HG03457 (cell line): ENCODE measurements around the gene ZNF593OS.

Experiments
- ATAC-seq: cut with Tn5 transposase; IDR thresholded peaks from one replicate; pipeline ENCODE4 v1.9.1; 2021; ENCODE audit warnings: moderate number of reproducible peaks; ENCODE audit not compliant: unreplicated experiment

Gene ZNF593OS

DNA sequence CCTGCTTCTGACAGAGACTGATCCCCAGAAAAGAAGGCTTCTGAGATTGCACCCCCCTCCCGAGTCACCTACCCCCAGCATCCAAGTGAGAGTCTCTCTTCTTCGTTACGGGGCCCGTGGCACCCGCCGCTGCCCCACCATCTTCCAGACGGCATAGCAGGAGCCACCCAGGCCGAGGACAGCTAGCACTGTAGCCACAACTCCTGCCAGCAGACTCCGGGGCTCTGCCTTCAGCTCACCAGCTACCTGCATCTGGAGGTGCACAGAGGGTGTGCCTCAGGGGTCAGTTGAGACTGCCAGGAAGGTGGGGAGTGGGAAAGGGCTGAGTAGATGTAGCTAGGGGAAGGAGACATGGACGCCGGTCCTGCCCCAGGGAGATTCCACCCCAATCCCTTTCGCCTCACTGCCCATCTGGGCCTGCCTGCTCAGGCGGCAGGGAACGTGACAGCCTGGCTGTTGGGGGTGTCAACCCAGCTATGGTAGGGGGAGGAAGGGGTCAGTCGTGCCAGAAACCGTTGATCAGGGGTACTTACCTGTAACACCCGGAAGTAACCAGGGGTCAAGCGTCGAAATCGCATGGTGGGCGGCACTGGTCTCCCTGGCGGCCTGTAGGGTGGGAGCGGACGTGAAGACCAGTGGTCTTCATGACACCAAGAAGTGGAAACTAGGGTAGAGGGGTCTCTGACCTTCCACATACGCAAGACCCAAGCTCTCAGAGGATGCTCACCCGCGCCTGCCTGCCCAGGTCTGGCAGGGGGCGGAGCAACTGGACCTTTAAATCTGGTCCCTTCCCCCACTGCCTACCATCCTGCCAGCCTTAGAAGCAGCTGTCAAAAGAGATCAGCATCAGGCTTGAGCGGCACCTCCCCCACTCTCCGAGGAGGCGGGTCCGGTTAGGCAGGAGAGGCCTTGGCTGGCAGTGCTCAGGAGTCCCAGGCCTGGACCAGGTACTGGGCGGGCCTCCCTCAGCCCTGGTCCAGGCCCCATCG lies at the start of gene ZNF593OS:
TSS of gene ZNF593OS (minus strand) at position 749 of the 989 bp plus-strand sequence. CDS start at position 578, 171 bp downstream.
- ATAC-seq = no peak

DNA sequence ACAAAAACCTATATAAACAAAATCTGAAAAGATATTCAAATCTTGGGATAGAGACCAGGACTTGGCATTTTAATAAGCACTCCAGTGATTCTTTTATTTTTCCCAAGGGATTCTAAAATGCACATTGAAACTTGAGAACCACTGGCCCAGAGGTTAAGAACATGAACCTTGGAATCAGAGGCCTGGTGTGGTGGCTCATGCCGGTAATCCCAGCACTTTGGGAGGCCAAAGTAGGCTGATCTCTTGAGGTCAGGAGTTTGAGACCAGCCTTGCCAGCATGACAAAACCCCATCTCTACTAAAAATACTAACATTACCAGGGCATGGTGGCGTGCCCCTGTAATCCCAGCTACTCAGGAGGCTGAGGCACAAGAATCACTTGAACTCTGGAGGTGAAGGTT lies 49.5 kb upstream of the ZNF593OS start:
- no peak for ATAC-seq

DNA sequence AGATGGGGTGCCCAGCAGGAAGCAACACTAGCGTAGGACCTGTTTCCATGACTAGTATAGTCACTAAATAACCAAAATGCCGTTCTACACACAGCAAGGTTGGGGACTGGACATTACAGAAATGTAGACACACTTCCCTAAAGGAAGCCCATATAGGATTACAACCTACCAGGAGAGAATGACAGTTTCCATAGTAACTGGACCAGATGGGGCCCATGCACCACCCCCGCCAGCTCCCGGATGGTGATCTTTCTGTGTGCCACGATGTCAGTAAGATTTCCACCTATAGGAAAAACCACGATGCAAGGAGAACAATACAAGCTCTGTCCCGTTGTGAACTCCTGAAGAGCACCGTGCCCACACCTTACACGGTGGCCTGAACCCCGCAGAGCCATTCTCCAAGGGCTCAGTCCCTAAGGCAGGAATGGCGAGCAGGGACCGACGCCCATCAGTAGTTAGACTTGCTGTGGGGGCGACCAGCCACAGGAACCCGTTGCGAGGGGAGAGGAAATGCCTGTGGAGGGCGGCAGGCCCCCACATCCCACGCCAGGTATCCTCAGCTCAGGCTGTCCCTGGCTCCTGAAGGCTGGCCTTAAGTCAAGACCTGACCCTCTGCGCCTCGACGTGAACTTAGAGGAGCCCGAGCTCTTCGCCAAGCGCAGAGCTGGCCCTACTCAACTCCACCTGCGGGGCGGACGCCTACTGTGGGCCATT lies 48.7 kb upstream of the ZNF593OS start:
- ATAC-seq = no peak

DNA sequence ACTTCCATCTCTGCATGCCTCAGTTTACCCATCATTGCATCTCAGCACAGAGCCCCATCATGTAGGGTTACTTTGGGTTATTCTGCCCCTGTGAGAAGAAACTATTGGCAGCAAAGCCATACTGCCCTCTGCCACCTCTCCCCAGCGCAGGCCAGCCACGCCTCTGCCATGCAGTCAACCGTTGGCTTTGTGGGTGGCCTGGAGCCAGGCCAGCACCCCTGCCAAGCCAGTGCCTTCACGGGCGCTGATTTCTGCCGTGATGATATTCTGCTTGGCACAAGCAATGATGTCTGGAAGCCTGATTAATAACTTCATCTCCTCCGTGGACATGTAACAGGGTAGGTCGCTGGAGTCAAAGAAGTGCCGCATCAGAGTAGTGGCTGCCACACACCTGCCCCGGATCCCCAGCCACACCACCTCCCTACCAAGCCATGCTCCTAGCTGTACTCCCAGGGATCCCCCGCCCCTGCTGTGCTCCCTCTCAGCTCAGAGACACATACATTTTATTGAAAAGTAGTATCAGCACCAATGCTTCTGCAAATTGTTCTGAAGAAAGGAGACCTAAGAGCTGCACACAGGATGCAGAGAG lies 47.4 kb upstream of the ZNF593OS start:
- ATAC-seq = no peak

DNA sequence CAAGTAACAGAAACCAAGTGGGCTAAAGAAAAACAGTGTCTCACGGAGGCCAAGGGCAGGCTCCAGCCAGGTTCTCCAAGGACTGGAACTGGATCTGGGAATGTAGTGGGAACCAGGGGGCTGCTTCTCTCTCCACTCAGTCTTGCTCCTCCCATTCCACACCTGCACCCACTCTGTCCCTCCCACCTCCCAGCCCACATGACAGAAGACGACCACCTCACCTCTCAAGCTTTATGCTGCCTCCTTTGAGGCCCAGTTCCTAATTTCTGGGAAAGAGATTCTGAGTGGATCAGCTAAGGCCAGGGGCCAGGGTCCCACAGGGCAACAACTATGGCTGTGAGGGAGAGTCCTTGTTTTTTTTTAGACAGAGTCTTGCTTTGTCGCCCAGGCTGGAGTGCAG lies 43.6 kb upstream of the ZNF593OS start:
- no peak for ATAC-seq

DNA sequence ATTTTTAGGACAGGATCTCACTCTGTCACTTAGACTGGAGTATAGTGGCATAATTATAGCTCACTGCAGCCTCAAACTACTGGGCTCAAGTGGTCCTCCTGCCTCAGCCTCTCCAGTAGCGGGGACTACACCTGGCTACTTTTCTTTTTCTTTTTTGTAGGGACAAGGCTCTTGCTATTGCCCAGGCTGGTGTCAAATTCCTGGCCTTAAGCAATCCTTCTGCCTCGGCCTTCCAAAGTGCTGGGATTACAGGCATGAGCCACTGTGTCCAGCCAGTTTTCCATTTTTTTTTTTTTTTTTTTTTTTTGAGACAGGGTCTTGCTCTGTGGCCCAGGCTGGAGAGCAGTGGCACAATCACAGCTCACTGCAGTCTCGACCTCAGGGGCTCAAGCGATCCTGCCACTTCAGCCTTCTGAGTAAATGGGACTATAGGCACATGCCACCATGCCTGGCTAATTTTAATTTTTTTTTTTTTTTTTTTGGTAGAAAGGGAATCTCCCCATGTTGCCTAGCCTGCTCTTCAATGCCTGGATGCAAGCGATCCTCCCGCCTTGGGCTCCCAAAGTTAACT lies 41.8 kb upstream of the ZNF593OS start:
- ATAC-seq = no peak

DNA sequence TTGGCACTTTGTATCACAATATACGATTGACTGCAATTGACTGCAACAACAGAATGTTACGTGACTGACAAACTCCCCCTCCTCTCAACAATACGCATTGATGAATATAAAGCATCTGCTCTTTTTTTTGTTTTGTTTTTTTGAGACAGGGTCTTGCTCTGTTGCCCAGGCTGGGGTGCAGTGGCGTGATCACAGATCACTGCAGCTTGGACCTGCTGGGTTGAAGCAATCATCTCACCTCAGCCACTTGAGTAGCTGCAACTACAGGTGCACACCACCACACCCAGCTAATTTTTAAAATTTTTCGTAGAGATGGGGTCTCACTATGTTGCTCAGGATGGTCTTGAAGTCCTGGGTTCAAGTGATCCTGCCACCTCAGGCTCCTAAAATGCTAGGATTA lies 41.1 kb upstream of the ZNF593OS start:
- no peak for ATAC-seq

DNA sequence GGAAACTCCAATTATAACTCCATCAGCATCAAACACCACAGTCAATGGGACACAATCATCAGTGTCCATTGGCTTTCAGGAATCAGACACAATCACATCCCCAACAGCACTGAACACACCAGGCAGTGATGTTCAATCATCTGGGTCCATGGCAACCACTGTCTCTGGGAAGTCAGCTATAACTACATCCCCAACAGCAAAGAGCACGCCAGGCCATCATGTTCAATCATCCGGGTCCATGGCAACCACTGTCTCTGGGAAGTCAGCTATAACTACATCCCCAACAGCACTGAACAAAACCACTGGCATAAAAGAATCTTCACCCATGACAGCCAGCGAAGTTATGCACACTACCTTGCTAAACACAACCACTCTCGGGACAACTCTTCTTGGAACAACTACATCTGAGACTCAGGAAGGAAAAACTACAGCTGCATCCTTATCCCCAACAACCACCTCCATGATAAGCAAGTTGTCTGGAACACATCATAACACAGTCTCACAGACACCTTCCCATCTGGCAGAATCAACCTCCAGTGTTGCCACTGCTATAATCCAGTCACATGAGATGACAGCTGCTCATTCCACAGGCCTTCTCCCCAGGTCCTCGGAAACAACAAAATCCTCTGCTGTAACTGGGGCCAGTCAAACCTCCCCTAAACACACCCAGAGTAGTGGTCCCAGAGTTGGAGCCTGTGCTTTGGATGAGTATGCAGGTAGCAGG lies 38.7 kb upstream of the ZNF593OS start:
- ATAC-seq = no peak

DNA sequence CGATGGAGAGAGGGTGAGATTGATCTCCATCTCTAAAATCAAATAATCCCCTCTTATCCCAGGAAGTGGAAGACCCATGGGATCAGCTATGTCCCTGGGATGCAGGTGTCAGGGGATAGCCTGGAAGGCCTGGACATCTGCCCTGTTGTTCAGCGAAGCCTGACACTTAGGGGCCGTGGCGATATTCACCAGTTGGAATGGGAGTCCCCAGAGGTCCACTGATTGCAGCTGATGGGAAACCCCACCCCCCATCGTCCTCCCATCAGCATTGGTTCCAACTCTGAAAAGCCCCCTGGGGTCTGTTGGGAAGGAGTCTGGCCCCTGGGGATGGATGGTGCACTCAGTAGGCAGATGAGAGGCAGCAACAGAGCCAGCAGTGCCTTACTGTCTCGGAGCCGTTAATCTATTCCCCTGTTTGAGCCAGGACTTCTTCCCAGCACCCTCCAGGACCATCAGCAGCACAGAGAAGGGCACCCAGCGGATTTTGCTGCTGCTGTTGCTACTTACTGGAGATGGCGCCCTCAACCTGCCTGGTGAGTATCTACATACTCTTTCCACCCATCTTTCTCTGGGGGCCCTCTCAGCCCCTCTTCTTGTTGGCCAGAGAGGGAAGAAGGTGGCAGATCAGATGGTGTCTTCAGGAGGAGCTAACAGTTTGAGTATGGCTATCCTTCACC lies 32.1 kb upstream of the ZNF593OS start:
- ATAC-seq = no peak

DNA sequence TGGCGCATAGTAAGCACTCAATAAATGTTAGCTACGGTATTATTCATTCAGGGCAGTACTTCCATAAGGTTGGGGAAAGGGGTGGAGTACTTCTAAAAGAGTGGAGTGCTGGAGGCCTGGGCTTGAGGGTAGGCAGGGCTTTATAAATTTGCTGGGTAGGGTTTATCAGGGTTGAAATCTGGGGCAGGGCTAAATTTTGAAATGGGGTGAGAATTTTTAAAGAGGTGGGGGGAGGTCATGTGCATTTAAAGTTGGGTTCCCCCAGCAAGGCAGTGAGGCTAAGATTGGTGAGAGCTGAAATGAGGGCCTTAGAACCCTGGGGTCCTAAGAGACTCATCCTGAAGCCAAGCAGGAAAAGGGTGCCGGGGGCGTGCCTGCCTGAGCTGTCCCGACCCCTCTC lies 28.8 kb upstream of the ZNF593OS start:
- ATAC-seq = no peak

DNA sequence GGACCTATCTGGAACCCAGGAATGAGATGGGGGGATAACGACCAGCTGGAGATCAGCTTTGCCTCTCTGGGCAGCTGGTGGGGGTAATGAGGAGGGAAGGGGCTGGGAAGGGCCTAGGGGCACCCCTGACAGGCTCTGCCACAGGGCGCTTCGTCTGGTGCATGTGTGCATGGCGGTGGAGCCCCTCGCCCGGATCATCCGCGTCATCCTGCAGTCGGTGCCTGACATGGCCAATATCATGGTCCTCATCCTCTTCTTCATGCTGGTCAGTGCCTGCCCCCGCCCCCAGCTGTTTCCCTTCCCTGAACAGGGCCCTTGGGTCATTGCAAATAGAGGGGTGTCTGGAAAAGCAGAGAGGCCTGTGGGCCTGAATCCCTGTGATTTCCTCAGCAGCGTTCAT lies 26.2 kb upstream of the ZNF593OS start:
- no peak for ATAC-seq

DNA sequence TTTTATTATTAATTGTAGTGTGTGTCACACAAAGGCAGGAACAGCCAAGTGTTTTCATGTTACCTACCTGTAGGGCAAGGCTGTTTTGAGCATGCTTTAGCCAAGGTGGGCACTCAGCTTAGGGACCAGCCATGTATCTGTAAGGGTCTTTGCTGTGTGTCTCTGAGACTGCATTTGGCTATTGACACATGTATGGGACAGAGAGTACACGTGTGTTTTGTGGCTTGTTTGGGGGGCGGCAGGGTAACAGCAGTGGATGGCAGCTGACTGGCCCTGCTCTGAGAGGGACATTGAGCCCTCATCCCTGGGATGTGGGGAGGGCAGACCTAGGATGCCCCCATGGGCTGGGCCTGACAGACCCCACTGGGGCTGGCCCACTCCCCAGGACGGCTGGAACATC lies 25.7 kb upstream of the ZNF593OS start:
- ATAC-seq = no peak

DNA sequence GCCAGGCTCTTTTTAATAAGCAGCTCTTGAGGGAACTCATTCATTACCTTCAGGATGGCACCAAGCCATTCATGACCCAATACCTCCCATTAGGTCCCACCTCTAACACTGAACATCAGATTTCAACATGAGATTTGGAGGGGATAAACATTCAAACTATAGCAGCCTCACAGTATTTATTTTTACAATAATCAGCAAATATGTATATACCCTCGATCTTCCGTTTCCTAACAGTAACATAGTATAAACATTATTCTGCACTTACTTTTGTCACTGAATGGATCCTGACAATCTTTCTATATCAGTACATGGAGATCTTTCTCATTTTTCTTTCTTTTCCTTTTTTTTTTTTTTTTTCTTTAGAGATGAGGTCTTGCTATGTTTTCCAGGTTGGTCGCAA lies 24.2 kb upstream of the ZNF593OS start:
- no peak for ATAC-seq

DNA sequence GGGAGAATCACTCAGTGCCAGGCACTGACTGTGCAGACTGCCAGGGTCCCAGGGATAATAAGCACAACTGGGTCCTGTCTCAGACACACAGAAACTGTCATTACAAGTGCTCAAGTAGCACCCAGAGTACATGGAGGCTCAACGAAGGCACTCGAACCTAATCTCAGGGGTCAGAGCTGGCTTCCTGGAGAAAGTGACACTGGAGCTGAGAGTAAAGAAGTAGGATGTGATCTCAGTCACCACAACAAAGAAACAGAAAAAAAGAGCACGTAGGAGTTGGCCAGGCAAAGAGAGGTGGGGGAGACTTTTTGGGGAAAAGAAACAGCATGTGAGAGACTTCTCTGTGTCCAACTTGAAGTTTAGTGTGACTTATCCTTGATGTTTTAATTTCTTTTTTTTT lies 20.1 kb upstream of the ZNF593OS start:
- ATAC-seq = no peak

DNA sequence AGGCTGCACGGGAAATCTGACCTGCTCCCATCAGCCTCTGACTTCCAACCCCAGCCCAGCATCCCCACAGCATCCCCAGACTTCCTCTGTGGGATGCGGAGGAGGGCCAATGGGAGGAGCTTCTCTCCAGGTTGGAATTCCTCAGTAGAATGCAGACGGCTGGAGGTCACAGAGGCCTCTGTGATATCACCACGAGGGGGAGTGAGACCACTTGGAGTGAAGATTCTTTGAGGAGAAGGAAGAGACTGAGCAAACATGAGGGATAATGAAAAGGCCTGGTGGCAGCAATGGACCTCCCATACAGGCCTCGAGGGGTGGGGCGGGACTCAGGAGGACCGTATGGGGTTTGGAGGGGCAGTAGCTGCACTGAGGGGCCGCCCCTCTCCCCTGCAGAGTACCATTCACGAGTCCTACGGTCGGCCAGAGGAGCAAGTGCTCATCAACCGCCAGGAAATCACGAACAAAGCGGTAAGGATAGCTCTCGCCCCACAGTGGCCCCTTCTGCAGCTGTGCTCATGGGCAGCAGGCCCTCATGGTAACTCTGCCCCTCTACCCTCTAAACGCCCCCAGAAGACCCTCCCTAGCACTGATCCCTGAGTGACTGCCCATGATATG lies 18.8 kb upstream of the ZNF593OS start, which contains the start of gene CATSPER4:
TSS of gene CATSPER4 (plus strand) at position 230 of the 615 bp plus-strand sequence. CDS start at position 256, 26 bp downstream.
- ATAC-seq = no peak

DNA sequence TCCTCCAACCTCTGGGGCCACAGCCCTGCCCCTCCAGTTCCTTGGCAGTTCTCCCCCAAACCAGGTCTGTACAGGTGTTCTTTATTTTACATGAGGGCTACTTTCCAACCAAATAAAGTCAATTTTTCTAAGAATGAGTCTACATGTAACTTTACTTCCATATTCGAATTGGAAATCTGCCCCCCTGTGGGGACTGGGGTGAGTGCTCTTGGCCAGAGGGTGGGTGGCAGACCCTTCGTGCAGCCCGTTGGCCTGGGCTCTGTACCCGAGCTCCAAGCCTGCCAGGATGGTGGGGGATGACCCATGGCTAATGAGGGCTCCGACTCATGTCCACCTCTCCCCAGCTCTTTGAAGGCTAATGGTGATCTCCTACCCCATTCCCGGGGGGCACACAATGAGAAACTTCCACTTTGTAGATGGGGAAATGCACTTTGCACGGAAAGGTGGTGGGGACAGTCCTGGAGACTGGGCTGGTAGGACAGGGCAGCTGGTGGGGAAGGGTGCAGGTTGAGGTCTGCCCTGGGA lies 18.2 kb upstream of the ZNF593OS start:
- no peak for ATAC-seq

DNA sequence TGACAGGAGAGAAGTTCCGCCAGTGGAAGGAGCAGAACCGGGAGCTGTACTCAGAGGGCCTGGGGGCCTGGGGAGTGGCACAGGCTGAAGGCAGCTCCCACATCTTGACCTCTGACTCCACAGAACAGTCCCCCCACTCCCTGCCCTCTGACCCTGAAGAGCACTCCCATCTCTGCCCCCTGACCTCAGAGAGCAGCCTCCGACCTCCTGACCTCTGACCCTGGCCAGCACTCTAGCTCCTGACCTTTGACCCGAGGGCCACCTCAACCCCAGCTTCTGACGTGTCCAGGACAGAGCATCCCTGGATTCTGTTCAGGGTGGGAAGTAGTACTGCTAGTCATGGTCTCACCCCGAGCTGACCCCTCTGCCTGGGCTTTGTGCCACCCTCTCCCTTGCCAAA lies 17.7 kb upstream of the ZNF593OS start:
- no peak for ATAC-seq

DNA sequence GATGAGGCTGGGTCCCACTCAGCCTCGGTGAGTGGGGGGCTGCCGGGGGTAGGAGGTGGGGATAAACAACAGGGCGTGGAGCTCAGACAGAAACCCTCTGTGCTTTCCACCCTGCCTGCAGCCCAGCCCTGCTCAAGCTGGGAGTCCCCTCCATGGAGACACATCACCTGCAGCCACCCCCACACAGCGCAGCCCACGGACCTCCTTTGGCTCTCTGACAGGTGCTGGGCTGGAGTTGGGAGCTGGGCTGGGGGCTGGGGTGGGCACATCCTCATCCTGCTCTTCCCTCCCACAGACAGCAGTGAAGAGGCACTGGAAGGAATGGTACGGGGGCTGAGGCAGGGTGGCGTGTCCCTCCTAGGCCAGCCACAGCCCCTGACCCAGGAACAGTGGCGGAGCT lies 16.8 kb upstream of the ZNF593OS start:
- ATAC-seq = no peak

DNA sequence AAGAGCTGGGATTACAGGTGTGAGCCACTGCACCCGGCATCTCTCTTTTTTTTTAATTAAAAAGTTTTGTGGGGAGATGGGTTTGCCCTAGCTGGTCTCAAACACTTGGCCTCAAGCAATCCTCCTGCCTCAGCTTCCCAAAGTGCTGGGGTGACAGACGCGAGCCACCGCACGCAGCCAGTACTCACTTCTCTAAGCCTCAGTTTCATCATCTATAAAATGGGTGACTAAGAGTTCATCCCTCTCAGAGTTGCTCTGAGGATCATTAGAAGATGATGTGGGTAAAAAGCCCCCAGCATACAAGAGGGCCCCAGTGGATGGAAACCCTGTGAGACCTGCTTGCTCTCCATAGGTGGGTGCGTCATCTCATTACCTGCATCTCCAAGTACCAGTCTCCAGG lies 16.2 kb upstream of the ZNF593OS start:
- ATAC-seq = no peak
